ELF-1 (cell line): Measurements from ENCODE around the gene FAM13C.

Experiments used
- DNase-seq: peaks from one replicate; pipeline ENCODE4 v3.0.0-alpha.2; 2016; ENCODE audit warnings: low read depth, low spot score

FAM13C gene

DNA sequence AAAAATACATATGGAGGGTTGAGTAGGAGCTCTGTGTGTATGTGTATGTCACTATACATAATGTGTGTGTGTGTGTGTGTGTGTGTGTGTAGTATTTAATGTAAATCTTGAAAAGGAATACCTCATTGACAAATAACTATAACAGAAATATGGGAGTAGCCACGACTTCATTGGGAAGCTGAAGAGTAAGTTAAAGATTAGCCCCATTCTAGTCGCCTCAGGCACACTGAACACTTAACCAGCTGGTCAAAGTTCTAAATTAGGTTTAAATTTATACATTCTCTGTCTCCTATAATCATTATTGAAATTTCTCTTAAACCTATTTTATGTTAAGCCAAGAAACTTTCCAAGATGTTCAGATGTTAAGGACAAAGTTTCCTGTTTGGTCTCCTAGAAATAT, 45.3 kb downstream of the FAM13C start:
- no peak for DNase-seq

DNA sequence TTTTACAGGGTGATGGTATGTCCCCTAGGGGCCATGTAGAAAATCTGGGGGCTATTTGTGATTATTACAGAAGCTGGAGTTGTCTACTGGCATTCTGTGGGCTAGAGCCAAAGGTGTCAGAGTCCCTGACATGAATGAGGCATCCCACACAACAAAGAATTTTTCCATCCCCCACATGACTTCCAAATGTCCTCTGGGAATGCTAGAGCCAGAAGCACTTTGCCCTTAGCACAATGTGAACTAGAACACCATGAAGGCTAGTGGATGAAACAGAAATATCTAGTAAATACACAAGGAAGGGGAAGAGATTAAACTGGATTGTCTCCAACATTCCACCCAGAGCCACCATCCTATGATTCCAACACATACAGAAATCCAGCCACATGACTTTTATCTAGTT, 46.9 kb downstream of the FAM13C start:
- no peak for DNase-seq

DNA sequence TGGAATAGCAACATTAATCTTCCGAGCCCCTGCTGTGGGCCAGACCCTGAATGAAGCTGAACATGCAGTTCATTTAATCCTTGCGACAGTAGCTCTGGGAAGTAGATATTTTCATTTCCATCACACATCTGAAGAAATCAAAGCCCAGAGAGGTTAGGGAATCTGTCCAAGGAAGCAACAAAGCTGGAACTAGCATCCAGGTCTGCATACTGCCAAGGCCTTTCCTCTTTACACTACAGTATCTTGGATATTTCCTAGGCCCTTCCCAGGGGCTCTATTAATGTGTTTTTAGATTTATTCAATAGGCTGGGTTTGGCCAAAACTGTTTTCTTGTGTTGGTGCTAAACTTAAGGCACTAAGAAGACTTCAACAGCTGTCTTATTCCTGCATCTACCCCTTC, 48.1 kb downstream of the FAM13C start:
- no peak for DNase-seq

DNA sequence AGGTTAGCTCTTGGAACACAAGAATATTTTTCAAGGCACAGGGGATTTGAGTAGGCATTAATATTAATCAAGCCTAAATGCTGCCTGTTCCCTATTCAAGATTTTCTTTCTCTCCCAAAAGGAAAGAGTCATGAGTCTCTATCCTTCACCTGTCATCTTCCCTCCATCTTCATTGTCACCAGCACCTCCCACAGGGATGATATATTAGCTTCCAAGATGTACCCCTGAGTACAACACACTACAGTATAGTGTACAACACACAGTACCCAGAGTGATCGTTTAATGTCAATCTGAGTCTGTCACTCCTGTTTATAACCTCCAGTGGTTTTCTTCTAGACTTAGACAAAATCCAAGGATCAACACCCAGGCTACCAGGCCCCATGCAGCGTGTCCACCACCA, 50.1 kb downstream of the FAM13C start:
- no peak for DNase-seq

DNA sequence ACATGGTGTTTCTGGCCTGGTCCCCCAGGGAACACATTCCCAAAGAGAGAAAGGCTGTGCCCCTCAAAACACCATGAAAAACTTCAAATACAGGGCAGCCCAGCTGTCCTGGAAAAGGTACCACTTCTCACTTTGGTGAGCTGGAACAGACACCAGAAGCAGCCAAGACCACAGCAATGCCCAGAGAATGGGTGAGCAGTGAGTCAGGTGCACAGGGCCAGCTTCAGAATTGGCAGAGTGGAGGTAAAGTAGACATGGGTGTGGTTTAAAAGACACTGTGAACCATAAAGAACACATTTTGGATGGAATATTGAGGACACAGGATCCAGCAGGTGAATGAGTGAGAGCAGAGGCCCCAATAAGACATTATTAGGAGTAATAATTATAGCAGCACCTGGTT, 51.3 kb downstream of the FAM13C start:
- no peak for DNase-seq

DNA sequence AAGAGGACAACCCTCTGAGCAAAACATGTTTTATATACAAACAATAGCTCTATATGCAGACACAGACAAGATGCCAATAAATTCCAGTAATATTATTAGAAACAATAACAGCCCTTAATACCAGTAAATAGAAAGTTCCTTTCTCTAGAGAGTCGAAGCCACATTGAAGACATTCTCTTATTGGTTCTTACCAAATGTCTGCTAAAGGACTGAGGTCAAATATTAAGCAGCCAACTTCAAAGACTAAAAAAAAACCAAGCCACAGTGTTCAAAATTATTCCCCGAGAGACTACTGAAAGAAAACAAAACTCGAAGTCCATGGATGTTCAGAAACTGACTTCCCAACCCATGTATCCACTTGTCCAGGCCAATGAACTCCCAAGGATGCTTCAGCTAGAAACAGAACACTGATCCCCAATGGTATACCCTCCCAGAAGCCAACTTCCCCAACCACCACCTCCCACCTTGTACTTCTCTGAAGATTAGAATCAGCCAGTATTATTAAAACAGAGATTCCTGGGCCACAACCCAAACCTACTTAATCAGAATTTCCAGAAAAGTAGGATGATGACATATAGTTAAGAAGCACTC, 51.9 kb downstream of the FAM13C start:
- no peak for DNase-seq

DNA sequence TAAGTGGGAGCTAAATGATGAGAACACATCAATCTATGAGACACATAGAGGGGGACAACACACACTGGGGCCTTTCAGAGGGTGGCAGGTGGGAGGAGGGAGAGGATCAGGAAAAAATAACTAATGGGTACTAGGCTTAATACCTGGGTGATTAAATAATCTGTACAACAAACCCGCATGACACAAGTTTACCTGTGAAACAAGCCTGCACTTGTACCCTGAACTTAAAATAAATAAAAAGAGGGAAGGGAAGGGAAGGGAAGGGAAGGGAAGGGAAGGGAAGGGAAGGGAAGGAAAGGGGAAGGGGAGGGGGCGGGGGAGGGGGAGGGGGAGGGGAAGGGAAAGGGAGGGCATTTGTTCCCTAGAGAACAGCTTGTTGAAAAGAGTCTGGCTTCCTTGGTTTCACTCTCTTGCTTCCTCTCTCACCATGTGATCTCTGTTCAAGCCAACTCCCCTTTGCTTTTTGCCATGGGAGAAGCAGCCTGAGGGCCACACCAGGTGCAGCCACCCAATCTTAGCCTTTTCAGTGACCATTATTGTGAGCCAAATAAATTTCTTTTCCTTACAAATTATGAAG, 57.7 kb downstream of the FAM13C start:
- DNase-seq = no peak

DNA sequence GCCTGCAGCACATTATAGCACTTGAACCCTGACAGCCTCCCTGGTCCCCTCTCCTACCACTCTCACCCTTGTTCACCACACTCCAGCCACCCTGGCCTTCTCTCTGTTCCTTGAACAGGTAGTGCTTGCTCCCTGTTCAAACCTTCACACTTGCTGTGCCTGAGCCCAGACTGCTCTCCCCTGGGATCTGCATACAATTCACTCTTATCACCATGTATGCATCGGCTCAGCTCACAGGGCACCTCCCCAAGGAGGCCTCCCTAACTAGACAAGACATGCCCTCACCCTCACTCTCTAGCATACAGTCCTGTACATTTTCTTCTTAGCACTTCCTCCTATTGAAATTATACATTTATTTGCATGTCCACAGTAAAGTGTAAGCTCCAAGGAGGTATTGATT, 59.3 kb downstream of the FAM13C start:
- DNase-seq = no peak

DNA sequence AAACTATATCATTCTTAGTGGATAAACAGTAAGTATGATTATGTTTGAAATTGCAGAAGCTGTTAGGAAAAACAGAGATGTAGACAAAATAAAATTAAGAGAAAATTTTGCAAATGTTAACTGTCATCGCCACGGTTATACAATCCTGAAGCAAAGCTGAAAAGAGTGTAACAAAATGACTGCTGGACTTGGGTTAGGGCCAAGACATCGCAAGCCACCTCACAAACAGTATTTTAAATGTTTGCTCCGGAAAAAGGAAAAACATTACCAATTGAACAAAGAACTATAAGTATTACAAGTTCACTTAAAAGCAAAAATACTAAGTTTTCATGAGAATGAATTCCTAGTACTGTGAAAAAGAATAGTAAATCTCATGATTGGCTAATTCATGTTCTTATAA, 60.0 kb downstream of the FAM13C start:
- no peak for DNase-seq

DNA sequence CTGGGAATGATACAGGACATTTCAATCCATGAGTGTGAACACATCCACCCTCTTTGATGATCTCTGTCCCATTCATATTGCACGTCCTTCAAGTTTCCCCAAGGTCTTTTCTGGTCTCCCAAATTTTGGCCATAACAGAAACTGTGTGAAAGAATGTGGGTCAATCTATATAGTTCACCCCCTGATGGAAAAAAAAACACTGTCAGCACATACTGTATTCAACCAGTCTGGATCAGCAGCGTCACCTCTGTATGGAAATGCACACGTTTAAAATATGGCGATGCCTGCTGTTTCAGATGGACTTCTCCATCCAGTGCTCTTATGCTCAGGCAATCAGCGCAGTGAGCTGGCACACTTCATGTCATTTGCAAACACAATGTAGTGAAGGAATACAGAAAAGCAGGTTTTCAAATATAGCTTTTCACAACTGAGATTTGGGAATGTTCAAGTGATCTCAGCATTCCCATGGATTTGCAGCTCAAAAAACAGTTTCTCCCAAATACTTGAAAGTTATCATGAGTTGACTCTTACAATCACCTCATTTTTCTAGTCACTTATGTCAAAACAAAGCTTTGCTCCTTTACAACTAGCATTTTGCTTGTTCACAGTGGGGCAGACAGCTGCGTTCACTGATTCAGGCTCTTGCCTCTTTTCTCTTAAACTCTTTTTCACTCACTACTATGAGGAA, 61.1 kb downstream of the FAM13C start:
- DNase-seq = no peak

DNA sequence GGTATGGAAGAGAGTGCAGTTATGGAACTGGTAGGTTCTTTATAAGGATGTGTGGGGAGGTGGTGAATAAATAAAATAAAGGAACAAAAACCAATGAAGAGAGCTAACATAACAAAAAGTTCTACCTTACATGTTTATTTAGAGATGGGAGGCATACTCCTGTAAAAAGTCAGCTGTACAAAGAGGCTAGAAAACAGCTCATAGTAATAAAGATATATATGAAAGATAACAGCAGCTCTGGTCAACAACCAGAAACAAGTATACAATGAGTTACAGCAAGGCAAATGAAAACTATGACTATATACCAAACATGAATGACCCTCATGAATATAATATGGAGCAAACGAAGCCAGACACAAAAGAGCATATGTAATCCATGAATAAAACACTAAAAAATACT, 62.0 kb downstream of the FAM13C start:
- no peak for DNase-seq

DNA sequence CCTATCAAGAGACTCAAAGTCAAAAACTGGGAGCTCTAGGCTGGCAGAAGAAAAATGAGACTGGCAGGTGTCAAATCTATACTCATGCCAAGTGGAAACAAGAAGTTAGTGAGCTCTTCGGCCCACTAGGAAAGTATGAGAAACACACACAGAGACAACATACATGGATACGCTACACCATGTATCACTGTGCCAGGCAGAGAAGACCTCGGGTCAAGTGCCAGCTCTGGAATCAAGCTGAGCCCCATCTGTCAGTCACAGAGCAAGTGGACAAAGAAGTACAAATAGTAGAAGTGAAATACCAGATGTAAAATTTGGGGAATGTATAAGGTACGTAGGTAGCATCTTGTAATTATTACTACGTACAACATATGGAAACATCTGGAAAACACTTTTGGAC, 62.4 kb downstream of the FAM13C start:
- no peak for DNase-seq

DNA sequence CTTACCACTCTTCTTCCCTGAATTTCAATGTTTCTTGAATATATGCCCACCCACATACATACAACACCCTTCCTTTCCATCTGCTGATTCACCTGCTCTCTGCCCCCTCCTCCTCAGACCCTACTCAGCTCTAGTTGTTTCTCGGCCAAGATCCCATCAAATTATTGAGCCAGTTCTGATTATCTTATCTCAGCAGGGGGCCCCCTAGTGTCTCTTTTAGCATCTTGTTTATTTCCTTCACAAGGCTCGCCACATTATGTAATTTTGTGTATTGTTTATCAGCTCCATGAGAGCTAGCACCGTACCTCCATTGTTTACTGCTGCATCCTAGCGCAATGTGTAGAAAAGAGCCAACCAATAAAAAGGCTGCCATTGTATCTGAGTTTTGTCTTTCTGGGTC, 71.9 kb downstream of the FAM13C start:
- DNase-seq = no peak

DNA sequence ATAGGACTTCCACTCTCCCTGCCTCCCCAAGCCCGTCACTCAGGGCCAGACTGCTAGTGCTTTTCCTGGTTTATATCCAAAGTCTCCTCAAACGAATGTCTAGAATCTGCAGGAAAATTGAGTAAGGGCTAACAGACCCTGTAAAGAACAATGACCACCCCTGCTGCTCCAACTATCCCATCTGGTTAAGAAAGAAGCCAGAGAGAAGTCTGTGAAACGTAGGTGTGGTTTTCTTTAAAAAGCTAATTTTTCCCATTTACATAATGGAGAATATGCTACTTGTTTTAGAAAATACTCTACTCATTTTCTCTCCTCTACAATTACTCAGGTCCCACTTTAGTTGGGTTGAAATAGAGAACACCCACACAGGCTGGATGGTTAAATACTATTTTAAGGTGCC, 72.5 kb downstream of the FAM13C start:
- DNase-seq = no peak

DNA sequence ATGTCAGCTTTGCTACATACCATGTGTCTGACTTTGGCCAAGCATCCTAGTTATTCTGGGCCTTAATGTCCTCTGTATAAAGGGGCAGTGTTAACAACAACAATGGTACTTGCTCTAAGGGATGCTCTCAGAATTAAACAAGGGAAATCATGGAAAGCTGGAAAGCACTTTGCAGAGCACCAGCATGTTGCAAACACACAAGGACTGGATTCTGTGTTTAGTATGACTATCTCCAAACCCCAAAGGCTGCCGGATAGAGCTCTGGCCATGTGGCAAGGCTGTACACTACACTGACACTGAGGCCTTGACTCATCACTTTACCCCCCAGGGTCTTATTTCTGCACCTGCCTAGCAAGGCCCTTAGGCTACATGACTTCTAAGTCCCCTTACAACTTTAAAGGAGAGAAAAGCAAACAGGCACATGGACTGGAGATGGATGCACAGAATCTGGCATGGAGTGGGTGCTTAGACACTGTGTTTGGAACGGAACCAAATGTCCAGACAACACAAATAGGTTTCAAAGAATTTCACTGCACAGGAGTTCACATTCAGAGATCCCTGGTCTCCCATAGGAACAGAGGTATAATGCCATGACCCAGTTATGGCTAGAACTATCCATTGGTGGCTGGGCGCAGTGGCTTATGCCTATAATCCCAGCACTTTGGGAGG, 74.6 kb downstream of the FAM13C start:
- DNase-seq = no peak

DNA sequence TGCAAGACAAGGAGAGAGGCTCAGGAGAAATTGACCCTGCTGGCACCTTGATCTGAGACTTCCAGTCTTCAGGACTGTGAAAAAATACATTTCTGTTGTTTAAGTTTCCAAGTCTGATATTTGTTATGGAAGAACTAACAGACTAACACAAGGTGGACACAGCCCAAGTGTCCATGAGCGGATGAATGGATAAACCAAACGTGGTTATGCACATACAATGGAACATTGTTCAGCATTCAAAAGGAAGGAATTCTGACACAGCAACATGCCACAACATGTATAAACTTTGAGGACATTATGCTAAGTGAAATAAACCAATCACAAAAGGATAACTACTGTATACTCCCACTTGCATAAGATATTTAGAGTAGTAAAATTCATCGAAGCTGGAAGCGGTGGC, 76.5 kb downstream of the FAM13C start:
- DNase-seq = no peak

DNA sequence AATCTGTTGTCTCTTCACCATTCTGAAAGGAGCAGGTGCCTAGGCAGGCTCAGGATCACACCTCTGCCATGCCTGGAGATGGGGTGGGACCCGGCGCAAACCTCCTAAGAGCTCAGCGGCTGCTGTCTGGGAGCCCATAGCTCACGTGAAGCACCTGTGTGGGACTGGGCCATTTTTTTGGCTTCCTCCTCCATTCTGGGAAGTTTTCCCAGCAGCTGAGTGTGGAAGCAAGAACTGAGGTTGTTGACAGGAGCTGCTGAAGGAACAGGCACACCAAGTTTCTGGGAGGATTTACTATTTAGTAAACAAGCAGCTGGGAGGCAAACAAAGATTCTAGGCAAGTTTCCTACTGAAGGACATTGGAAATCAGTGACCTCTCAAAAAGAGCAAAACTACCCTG, 77.3 kb downstream of the FAM13C start:
- DNase-seq = no peak

DNA sequence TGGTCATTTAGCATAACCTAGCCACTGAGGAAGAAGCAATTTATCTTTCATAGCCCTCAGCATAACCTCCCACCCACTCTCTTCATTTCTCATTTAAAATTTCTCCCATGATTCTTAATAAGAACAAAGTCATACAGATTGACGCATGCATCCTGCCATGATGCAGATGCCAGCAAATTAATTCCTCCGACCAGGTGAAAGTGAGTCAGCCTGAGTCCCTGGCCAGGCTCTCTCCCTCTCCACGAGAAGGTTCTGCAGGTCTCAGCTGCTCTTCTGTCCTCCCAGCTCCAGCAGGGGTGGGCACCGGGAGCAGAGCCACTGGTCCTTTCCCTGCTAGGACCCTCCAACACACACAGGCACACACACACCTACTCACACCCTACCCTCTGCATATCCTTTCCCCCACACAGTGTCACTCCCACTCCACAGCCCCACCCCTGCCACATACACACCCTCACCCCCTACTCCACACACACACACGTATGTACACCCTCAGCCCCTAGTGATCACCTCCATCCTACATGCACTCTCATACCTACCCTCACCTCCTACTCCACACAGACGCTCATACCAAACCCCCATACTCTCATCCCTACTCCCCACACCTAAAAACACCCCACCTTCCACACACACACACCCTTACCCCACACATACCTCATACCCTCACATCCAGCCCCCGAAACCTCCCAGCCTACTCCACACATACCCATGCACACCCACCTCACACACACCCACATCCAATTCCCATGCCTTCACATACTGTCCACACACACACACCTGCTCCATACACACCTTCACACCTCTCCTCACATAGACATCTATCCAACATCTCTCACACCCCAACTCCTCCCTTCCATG, 78.0 kb downstream of the FAM13C start:
- DNase-seq = no peak

DNA sequence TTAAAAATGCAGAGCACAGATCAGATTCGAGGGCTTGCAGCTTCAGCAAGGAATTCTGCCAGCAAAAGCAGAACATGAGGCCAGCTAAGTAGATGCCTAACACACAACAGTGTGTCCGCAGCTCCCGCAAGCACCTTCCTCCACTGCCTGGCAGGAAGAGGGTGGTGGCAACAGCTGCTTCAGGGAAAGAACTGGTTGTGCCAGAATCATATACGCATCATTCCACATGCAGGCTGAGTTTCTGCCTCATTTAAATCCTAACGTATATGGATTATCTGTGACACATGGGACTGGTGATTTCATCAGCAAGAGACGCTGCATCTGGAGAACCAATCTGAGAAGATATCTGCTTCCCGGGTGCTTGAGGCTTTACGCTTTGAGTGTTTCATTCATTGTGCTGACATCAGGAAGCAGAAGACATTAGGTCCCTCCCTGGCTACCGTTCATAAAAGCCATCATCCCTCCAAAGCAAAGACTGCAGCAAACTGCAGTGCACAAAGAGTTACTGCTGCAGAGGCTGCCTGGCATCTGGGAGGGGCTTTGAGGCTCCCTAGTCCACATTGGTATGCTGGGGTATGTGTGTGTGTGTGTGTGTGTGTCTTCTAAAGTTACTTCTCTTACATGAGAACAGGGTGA, 78.8 kb downstream of the FAM13C start:
- DNase-seq = no peak

DNA sequence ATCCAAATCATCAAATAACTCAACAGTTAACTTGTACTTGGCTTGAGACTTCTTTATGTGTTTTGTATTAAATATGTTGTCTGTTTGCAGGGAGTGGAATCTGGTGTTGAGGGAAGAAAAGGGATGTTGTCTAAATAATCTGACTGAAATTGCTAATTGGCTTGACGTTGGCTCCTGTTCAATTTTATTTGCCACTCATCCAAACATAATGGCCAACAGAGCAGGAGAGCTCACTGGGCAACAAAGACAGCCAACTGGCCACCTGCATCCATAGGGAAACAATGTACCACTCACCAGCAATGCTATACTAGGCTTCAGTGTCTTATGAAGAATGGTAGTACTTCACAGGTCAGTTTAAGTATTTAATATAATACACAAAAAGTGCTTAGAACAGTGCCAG, 80.5 kb downstream of the FAM13C start:
- no peak for DNase-seq

DNA sequence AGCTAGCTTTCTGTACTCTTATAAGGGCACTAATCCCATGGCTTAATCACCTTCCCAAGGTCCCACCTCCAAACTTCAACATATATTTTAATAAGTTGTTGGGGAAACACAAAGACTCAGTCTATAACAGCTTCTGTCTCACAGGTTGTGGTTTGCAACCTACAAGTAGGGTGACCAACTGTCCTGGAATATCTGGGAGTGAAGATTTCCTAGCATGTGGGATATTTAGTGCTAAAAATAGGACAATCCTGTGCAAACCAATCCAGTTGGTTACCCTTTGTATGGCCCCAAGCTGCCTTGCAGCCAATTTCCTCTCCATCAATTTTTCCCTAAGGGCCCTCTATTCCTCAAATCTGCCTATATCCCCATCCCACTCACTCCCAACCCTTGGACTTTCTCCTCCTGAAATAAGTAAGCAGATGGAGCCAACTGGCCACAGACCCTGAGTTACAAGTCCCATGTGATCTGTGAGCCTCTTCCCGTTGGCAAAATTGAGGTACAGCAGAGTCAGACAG, 82.3 kb downstream of the FAM13C start:
- DNase-seq = no peak
